GM12891 (cell line): ENCODE results near the gene PPIF.

Experiments
- POLR2A ChIP-seq: IDR thresholded peaks from 2 replicates; pipeline ENCODE4 v1.6.1; 2011; ENCODE audit warnings: low read depth, low read length, control low read depth
- POLR2AphosphoS5 ChIP-seq: IDR thresholded peaks from 2 replicates; pipeline ENCODE4 v1.6.1; 2011; ENCODE audit warnings: low read depth, low read length, control low read depth
- POU2F2 ChIP-seq: IDR thresholded peaks from 2 replicates; pipeline ENCODE4 v1.6.1; 2011; ENCODE audit warnings: low read depth, mild to moderate bottlenecking, control low read depth, low read length, moderate library complexity
- TAF1 ChIP-seq: IDR thresholded peaks from 2 replicates; pipeline ENCODE4 v1.6.1; 2011; ENCODE audit warnings: low read depth, low read length, control low read depth

GRCh38 chr10:79379512-79380124 lies 32.3 kb downstream of the PPIF start:
- TF ChIP-seq POLR2A (no peak), POLR2AphosphoS5 (no peak), POU2F2 (no peak), TAF1 (no peak)
